ENCODE results near the gene COIL.

Gene COIL

DNA sequence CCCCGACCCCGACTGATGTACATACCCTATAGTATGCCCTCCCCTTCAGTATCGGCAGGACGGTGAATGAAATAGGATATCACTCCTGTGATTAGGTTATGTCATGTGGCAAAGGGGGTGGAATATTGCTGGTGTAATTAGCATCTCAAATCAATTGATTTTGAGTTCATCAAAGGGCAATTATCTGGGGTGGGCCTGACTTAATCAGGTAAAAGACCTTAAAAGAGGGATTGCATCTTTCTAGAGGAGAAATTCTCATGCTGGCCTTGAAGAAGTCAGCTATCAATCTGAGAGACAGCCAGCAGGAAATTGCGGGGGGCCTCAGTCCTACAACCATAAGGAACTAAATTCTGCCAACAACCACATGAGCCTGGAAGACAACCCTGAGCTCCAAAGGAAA is 57.3 kb downstream of the COIL start:
- no peak for DNase-seq

GRCh38 chr17:56902348-56902747 is 58.5 kb downstream of the COIL start:
- DNase-seq: no peak

GRCh38 chr17:56899403-56899802 is 61.4 kb downstream of the COIL start:
- no peak for DNase-seq

GRCh38 chr17:56898874-56899273 is 62.0 kb downstream of the COIL start:
- DNase-seq: no peak

DNA sequence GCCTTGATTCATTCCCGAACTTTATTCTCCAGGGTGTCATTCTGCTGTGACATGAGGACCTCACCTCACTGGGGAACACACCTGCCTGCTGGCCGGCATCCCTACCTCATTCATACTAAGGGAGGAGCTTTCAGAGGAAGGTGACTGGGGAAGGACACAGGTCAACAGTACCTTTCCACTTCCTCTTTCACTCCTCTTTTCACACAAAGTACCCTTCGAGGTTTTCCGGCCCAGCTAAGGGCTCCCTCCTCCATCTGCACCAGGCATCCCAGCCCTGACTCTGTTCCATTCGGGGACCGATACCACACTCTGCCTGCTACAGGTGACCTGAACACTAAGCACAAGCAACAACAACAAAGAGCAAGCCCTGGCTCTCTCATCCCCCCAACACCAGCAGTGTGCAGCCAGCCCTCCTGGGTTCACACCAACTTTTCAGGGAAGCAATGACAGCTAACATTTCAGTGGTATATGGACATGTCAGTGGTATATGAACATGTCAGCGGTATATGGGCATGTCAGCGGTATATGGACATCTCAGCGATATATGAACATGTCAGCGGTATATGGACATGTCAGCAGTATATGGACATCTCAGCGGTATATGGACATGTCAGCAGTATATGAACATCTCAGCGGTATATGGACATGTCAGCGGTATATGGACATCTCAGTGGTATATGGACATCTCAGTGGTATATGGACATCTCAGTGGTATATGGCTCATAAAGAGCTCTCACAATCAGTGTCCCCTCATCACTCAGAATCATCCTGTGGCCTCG is 63.0 kb downstream of the COIL start:
- no peak for DNase-seq

- DNase-seq: no peak
Observed at GRCh38 chr17:56896968-56897359, 63.9 kb downstream of the COIL start.

DNA sequence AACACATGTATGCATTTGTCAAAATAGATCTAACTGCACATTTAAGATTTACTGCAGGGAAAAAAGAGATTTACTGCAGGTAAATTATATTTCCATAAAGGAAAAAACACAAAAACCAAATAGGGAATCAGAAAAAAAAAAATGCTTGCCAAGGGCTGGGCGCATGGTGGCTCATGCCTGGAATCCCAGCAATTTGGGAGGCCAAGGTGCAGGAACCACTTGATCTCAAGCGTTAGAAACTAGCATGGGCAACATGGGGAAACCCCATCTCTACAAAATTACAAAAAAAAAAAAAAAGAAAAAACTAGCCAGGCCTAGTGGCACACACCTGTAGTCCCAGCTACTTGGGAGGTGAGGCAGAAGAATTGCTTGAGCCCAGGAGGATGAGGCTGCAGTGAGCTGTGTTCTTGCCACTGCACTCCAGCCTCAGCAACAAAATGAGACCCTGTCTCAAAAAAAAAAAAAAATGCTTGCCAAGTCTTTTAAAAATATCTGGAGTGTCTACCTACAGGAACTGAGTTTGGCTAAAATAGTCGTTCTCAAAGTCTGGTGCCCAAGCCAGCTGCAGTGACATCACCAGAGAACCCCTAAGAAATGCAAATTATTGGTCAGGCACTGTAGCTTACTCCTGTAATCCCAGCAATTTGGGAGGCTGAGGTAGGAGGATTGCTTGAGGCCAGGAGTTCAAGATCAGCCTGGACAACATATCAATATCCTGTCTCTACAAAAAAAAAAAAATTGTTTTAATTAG is 64.5 kb downstream of the COIL start:
- DNase-seq: no peak

DNA sequence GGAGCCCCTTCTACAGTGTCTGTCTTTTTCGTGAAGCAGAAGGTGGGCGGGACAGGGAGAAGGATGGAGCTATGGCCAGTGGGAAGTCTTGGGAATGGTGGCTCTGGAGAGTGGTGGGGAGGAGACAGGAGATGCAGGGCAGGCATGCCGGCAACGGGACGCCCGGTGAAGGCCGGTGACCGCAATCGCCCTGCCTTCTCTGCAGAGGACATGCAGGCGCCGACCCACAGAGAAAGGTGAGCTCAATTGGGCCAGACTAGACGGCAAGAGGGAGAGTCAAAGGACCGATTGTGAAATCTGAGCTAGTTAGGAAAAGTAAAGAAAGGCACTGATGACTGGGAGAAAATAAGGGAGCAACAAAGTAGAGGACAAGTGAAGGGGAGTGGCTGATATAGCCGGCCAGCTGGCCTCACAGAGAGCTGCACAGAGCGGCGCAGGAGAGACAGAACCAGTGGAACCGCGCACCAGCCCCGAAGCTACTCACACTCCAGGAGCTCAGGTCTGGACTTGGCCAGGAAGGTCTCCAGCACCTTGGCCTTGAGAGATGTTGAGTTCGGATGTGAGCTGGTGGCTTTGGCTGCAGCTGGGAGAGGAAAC is 65.9 kb downstream of the COIL start:
- DNase-seq: no peak

- DNase-seq: no peak
Observed at GRCh38 chr17:56893503-56893902, 67.3 kb downstream of the COIL start.

- DNase-seq: no peak
Observed at GRCh38 chr17:56892333-56892732, 68.5 kb downstream of the COIL start.

DNA sequence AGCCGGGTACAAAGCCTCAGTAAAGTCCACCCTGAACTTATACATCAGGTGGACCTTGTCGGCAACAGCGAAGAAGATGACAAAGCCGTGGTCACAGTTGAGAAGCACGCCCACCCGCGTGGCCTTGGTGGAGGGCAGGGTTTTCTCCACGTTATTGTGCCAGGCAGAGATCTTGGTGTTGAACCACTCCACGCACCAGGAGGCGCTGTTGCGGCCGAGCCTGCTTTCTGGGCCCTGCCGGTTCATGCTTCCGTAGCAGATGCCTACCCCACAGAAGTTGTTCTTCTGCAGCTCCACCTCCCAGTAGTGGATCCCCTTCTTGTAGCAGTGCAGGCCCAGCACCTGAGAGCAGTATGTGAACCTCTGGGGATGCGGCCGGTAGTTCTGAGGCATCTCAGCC is 69.1 kb downstream of the COIL start:
- no peak for DNase-seq

DNA sequence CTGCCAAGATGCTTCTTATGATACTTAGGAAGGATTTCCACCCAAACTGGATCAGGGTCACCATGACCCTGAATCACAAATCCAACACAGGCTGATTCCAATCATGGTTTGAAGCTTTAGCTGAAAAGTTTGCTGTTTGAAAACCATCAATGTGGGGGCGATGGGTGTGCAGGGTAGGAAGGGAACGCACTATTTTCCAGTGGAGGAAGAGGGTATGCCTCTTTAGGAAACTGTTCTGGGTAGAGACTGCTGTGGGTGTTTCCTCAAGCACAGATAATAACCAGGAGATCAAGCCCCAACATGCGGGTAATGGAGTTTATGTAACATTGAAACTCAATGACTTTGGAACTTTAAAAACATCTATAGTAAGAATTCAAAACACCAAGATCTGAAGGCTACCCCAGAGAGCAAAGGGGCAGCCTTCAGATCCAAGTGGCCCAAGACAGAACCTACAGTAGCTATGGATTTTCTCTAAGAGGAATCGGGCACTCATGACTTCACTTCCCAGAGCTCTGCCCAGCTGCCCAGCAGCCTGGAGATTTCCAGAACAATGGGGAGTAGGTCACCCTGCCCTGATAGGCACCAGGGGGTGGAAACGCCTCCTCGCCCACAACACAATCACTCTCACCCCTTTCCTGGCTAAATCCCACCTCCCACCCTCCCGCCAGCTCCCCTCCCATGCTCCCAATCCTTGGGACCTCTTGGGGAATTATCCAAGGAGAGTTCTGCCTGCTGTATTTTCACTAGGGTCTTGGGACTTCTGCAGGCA is 69.8 kb downstream of the COIL start:
- DNase-seq: no peak

- no peak for DNase-seq
Observed at GRCh38 chr17:56890390-56890789, 70.5 kb downstream of the COIL start.

Measured in GDM1 (cell line).